NCI-H524 treated with DMSO at 0.1 percent for 48 hours (cell line): Measurements from ENCODE around the gene GUCA1A.
"Not testable (repeated sequence)": the region's sequence is repeated elsewhere in the genome, so short reads cannot be mapped to it uniquely, and the experiment has no call there.

Experiments used
- DNase-seq: peaks from one replicate; lab custom pipeline; 2025; lab: John Stamatoyannopoulos, UW

GUCA1A gene

DNA sequence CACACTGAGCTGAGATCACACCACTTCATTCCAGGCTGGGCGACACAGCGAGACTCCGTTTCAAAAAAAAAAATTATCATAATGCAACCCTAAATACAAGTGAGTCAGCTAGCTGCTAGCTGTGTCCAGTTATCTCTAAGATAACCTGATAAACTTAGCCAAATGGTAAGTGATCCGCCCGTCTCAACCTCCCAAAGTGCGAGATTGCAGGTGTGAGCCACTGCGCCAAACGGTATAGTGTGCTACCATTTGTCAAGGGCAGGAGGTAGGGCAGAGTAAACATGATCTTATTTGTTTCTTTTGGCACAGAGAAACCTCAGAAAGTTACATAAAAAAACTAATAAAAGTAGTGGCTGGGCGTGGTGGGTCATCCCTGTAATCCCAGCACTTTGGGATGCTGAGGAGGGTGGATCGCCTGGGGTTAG lies 26.0 kb upstream of the GUCA1A start:
- DNase-seq, result no peak

DNA sequence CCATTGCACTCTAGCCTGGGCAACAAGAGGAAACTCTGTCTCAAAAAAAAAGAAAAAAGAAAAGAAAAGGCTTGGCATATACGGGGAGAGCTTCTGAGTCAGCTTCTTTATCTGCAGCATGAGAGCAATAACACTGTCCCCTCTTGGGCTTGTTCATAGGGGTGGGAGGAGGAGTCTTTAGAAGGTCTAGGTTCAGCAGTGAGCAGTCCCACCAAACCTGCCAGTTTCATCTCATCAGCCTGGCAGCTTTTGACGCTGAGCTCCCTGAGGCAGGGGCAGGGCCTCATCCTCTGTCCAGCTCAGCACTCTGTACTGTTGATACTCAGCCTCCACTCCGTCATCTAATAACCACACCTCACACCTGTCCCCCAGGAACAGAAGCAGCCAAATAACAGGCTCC lies 25.1 kb upstream of the GUCA1A start:
- DNase-seq, result no peak

DNA sequence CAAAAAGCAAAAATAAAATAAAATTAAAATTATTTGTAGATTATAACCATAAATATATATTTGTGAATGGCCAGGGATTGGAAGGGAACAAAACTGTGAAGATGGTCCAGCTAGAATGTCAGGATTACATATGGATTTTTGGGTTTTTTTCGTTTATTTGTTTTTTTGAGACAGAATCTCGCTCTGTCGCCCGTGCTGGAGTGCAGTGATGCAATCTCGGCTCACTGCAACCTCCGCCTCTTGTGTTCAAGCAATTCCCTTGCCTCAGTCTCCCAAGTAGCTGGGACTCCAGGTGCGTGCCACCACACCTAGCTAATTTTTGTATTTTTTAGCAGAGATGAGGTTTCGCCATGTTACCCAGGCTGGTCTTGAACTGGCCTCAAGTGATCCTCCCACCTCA lies 22.9 kb upstream of the GUCA1A start:
- DNase-seq, result no peak

DNA sequence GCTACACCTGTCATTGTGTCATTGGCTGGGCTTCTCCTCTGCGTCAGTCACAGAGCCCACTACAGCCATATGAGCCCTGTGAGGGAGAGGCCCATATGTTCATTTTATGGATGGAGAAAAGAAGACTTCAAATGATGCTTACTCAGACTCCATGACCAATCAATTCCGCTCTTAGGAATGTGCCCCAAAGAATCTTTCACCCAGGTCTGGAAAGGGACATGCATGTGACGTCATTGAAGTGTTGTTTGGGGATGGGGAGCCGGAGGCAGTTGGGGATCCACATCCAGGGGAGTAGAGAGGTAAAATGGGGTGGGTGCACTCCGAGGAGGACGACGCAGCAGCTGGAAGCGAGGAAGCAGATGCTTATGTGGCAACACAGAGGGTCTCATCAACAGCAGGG lies 21.1 kb upstream of the GUCA1A start:
- DNase-seq, result no peak

DNA sequence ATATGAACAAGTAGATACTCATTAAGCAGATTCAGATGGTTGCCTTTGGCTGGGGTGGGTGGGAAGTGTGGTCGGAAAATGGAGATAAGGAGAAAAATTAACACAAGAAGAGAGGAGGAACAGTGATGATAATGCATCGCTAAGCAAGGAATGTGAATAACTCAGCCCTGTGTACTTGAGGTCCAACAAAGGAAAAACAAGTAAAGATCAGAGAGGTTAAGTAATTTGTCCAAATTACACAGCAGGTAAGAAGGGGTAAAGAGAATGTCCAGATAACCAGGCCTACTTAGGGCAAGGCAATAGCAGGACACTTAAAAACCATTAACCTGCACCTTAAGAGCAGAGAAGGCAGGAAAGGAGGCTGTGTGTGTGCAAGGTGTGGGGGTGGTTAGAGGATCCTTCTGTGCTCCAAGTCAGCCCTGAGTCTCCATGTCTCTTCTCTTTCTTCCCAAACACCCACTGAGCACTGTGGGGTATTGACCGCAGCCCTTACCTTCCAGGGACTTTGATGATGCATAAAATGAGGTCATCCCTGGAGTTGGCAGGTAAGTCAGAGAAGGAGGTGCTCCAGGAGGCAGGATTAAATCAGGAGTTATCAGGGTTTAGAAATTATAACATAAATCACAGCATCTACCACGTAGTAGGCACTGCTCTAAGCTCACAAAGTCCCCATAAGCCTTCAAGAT lies 20.5 kb upstream of the GUCA1A start:
- DNase-seq, result not testable (repeated sequence)

DNA sequence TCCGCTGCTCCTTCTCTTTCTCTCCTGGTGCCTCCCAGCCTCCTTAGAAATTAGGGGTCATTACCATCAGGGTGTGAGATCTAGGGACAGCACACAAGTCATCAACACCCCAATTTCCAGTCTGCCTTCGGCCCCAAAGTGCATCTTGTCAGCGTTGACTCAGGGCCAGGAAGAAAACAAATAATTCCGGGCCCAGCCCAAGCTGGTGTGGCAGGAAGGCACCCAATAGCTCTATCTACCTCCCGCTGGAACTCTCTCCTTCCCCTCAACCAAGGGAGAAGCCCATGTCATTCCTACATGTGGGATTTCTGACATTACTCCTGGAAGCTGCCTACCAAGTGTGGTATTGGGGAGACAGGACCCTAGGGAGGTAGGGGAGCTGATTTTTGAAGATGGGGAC lies 19.2 kb upstream of the GUCA1A start:
- no peak for DNase-seq

DNA sequence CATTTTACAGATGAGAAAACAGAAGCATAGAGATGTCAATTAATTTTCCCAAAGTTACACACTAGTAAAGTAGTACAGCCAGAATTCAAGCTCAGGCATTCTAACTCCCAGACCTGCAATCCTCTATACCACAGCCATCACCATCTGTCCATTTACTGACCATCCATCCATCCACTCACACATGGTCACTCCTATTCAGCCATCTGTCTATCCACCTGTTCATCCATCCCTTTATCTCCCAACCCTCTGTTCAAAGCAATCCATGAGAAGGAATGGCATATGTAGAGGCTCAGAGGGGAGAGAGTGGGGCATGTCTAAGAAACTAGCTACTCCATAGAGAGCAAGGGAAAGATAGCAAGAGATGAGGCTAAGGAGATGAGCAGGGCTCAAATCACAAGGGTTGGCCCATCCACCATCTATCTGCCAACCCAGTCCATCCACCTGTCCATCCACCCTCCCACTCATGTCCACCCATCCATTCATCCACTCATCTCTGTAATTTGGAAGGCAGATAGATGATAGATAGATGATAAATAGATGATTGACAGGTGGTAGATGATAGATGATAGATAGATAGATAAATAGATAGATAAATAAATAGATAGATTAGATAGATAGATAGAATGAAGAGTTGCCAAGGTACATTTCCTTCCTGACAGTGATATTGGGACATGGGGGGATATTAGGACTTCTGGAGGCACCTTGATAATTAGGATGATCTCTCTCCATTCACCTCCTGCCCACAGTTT lies 18.5 kb upstream of the GUCA1A start:
- DNase-seq, result peak; percentile 80

DNA sequence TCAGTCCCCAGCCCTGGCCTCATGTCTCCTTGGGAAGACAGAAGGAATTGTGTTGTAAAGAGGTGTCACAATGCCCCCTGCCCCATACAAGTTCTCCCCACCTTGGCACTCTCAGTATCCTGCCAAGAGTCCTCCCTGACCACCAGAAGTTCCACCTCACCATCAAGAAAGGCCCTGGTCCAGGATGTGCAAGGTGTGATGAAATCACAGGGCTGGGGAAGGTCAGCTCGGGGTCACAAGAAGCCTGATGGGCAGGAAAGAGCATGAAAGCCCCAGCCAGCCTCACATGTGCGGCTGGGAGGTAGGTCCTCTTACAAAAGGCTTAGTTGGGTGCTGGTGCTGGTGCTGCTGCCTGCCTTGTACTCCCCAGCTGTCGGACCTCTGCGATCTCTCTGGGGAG lies 17.9 kb upstream of the GUCA1A start:
- no peak for DNase-seq

DNA sequence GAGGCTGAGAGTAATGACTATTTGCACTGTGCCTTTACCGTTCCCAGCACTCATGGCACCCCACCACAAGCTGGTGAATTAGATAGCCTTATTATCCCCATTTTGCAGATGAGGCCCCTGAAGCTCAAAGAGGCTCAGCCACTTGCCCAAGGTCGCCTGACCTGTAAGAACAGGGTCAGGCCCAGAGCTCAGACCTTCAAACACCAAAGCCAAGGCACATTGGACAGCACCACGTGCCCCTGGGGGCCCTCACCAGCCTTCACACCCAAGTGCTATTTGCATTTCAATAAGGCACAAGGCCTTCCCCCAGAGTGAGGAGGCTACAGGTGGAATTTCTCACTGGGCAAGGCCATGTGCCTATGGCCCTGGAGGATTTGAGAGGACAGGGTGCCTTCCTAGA lies 16.5 kb upstream of the GUCA1A start:
- no peak for DNase-seq

DNA sequence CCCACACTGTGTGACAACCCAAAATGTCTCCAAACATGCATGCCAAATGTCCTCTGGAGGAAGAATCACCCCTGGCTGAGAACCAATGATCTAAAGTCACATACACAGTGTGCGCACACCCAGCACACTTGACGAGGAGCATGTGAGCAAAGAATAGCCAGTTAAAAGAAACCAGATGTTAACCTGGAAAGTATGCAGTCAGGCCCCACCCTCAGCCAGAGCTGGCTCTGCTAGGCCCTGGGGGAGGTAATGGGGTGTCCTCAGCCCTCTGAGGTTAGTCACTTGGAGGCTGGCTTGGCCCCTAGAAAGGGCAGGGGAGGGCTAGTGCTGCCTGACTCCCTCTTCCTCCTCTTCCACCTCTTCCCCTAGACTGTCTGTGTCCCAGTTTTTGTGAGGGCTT lies 15.2 kb upstream of the GUCA1A start:
- no peak for DNase-seq

DNA sequence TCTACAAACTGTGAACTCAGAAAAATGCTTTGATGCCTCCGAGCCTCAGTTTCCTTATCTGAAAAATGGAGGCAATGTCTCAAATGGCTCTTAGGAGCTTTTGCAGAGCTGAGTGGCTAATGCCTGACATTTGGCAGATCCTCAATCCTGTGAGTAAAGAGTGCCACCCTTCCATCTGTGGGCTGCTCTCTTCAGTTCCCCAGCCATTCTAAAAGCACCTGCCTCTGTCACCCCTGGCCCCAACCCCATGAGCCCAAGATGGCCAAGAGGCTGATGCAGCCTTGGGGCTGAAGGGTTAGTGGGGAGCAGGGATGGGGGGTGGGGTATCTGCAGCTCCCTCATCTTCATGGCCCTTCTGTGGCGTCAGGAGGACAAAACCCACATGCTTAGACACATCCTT lies 14.5 kb upstream of the GUCA1A start:
- DNase-seq, result peak; percentile 2

DNA sequence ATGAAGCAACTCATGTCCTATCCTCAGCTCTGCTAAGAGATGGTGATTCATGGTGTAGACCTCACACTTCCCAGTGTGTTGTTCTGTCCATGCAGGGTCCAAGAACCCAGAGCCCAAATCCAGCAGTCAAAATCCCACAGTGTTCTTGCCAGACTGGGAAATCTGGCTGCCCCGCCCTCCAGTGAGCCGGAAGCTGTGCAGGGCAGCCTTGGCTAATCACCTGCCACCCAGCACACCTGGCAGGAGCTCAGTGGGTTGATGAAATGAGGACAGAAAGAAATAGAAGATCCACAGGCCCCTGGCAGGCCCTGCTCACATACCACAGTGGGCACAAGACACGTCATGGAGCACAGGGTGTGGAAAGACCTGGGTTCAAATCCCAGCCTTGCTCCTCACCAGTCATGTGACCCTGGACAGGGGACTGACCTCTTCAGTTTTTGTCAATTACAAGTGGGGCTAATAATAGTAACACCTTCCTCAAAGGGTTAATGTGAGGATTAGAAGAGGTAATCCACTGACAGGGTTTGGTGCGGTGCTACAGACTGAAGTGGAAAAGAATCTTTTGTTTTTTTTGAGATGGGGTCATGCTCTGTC lies 13.6 kb upstream of the GUCA1A start:
- no peak for DNase-seq

DNA sequence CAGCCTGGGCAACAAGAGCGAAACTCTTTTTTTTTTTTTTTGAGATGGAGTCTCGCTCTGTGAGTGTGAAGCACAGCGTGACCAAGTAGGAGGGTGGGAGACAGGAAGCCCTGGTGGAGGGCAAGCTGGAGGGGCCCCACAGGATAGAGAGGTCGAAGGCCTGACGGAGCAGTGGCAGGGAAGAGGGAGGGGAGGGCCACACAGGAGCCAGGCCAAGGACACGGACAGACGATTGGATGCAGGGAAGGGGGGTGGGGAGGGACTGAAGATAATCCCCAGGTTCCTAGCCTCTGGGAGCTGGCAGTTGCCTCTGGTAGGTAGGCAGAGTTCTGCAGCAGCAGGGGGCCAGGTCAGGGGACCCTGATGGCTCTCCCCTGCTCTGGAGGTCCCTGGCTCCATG lies 10.8 kb upstream of the GUCA1A start:
- no peak for DNase-seq

DNA sequence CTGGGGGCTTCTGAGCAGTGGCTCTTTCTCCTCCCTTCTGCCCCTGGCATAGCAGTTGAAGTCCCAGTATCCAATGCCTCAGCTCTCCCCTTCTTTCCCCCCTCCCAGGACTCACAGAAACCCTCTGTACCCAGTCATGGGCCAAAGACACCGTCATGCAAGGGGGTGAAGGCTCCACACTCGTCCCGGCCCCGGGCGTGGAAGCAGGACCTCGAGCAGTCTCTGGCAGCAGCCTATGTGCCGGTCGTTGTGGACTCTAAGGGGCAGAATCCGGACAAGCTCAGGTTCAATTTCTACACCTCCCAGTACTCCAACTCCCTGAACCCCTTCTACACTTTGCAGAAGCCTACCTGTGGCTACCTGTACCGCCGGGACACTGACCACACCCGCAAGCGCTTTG lies 10.4 kb upstream of the GUCA1A start:
- DNase-seq, result no peak

DNA sequence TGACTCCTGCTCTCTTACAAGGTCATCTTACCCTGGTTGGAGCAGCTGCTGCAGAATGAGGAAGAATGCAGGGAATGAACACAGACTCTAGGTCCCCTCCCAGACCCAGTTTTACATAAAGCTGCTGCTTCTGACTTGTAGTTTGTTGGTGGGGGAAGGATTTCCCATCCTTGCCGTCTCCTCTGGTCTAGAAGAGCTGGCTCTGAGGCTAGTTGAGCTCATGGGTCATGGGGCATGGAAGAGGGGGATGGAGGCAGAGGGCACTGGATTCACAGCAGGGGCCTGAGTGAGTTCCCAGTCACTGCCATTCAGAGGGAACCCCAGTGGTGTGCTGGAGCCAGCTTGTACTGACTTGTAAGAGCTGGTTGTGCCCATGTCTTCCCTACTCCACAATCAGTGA lies 9.2 kb upstream of the GUCA1A start:
- DNase-seq, result no peak

DNA sequence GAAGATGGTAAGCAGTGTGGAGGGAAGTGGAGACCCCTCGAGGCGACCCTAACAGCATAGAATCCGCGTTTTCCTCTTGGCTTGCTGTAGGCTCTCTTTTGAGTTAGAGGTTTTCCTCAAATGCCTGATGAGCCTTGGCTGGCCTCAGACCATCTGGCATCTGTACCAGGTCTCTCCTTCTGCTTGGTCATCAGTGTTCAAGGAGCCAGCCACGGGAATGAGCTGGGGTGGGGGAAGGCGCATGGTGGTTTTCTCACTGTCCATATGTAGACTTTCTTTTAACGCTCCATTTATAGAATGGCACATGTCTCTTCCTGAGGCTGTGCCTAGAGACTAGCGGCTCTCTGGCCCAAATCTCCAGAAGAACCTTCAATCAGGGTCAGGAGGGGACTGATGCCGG lies 8.1 kb upstream of the GUCA1A start:
- DNase-seq, result no peak

DNA sequence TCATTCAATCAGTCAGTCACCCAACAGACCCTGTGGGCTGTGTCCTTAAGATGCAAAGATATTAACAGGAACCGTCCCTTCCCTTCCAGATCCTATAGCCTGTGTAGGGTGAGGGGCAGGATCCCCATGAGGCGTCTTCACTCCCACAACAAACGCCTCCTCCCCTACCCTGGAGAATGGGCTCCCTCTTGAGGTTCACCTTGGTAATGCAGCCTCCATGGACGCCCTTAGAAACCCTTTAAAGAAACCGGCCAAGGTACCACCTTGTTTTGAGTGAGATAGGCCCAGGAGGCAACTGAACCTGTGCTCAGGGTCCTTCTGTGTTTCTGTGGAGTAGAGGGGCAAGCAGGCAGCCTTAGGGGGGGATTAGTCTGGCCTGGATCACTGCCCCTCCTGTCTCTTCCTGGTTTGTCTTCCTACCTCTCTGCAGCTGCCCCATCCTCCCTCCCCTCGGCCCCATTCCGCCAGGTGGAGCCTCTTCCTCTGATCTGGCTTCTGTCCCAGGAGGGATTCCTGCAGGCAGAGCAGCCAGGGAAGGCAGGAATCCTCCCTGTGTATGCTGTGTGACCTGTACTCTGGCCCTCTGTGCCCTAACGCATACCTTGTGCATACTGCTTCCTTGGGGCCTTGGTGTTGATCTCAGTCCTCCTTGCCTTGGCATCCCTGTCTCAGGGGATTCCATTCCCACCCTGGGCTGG lies 6.6 kb upstream of the GUCA1A start:
- DNase-seq, result peak; percentile 12

DNA sequence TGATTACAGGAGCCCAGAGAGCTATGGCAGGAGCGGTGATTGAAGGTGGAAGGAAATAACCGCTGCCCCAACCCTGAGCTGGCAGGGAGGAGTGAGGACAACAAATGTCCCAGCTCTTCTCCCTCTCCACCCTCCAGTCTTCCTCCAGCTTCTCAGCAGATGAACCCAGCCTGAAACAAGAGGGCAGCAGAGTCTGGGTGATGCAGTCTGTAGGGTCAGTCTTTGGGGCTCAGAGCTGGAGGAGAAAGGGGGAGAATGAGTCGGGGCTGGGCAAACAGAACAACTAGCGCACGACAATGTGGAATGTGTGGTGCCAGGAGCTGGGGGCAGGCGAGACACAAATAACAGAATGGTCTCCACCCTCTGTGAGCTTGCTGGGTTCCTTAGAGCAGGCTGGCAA lies 4.5 kb upstream of the GUCA1A start:
- no peak for DNase-seq

DNA sequence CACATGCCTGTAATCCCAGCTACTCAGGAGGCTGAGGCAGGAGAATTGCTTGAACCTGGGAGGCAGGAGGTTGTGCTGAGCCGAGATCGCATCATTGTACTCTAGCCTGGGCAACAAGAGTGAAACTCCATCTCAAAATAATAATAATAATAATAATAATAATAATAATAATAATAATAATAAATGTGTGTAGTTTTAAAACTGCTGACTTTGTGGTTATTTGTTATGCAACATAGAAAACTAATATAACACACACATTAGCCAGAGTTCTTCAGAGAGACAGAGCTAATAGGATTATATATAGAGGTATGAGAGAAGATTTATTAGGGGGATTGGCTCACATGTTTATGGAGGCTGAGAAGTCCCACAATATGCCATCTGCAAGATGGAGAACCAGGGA lies 3.4 kb upstream of the GUCA1A start:
- not testable (repeated sequence) for DNase-seq

DNA sequence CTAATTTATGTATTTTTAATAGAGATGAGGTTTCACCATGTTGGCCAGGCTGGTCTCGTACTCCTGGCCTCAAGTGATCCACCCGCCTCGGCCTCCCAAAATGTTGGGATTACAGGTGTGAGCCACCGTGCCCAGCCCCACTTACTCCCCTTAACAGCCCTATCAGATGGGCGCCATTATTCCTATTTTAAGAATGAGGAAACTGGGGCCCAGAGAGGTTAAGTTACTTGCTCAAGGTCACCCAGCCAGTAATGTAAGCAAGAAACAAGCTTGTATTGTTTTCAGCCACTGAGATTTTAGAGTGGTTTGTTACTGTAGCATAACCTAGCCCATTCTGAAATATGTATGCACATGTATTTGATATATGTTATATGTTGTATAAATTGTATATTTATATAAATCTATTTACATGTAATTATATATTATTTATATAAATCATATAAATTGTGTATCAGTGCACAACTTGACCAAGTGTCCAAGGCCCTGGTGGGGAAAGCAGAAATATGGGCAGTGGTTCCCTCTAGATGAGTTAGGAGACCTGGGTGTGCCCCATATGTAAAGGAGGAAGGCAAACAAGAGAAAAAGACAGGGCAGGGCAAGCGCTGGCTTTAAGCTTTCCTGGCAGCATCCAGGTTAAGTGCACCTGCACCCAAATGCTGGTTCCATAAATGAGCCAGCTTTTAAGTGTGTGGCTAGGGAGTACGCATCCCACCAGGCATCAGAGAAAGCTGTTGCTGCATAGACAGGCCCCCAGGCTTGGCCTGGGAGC lies 1.2 kb upstream of the GUCA1A start:
- DNase-seq, result no peak

DNA sequence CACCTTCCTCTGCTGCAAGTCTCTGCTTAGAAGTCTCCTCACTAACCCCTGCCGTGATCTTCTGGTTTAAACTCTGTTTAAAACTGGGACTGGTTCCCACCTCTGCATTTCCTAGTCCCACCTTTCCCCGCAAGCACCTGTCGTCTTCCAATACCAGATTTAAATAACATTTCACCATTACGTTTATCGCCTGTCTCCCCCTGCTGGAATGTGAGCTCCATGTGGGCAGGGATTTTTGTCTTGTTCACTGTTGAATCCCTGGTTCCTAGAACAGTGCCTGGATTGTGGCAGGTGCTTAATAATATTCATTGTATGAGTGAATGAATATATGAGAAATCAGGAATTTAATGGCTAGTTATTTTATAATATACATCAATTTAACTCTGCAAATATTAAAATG lies 2.7 kb downstream of the GUCA1A start:
- no peak for DNase-seq

DNA sequence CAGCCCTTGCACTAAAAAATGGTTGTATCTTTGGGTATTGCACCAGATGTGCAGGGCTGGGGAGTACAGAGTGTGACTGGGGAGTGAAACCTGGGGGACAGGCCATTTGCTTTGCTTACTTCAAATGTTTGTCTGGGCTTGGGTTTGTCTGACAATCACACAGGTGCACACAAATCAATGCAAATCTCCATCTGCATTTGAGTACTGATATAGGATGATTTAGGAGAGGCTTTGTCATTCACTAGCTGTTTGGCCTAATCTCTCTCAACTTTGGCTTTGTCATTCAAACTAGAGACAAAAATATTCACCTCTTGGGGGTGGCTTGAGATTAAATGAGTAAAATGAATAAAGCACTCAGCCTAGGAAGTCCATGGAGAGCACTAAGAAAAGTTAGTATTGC lies 3.8 kb downstream of the GUCA1A start:
- DNase-seq, result no peak
